Panc1 (cell line): ENCODE data around the gene SRP19.
"Not testable (repeated sequence)": the region's sequence is repeated elsewhere in the genome, so short reads cannot be mapped to it uniquely, and the experiment has no call there.

ENCODE experiments used
- CTCF ChIP-seq: fragments of 450-650 bp; IDR thresholded peaks from 2 replicates; pipeline ENCODE4 v1.5.1; 2017; ENCODE audit warnings: mild to moderate bottlenecking
- POLR2AphosphoS5 ChIP-seq: IDR thresholded peaks from 2 replicates; pipeline ENCODE4 v1.6.1; 2012; ENCODE audit warnings: mild to moderate bottlenecking, low read depth, low read length, moderate library complexity
- REST ChIP-seq, 2 experiments: IDR thresholded peaks; 2 replicates each; pipeline ENCODE4 v1.6.1; 2011 to 2012; ENCODE audit warnings: low read depth in 2 of 2, control low read depth in 1 of 2, low read length in 1 of 2, mild to moderate bottlenecking in 1 of 2, moderate library complexity in 1 of 2; ENCODE audit not compliant: insufficient read depth in 1 of 2
- SIN3A ChIP-seq: IDR thresholded peaks from 2 replicates; pipeline ENCODE4 v1.6.1; 2012; ENCODE audit warnings: low read depth, mild to moderate bottlenecking, low read length, moderate library complexity, borderline replicate concordance; ENCODE audit not compliant: insufficient read depth
- TCF7L2 ChIP-seq: IDR thresholded peaks from 2 replicates; pipeline ENCODE4 v1.6.1; 2011; ENCODE audit warnings: mild to moderate bottlenecking, low read depth, low read length, inconsistent platforms

DNA sequence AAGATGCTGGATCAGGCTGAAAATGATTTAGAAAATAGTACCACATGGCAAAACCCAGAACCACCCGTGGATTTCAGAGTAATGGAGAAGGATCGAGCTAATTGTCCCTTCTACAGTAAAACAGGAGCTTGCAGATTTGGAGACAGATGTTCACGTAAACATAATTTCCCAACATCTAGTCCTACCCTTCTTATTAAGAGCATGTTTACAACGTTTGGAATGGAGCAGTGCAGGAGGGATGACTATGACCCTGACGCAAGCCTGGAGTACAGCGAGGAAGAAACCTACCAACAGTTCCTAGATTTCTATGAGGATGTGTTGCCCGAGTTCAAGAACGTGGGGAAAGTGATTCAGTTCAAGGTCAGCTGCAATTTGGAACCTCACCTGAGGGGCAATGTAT, 31.0 kb downstream of the SRP19 start:
- TF ChIP-seq REST (IDR thresholded peaks at IDR 0.05; ENCODE audit: insufficient read depth in 1 of 2, low read depth in 2 of 2, low read length in 1 of 2); CTCF; POLR2AphosphoS5; SIN3A; TCF7L2: not testable (repeated sequence)
